Esophagus (tissue), 2 donors: ENCODE results near the gene SUN2. TPM values are rescaled to one million over a fixed set of nuclear protein-coding genes. Genes with fewer than 3 reads are reported as not detected.

Experiments
- H3K27ac ChIP-seq, 2 donors: one replicate each; pipeline ENCODE4 v1.5.1; 2013; ENCODE audit warnings: low read depth in 2 of 2, mild to moderate bottlenecking in 2 of 2, inconsistent platforms in 1 of 2, low read length in 1 of 2, moderate library complexity in 1 of 2
- H3K27me3 ChIP-seq, 2 donors: one replicate each; pipeline ENCODE4 v1.6.1; 2013; ENCODE audit warnings: low read length in 2 of 2, control low read depth in 1 of 2, mild to moderate bottlenecking in 1 of 2; ENCODE audit not compliant: insufficient read depth in 2 of 2, control insufficient read depth in 1 of 2
- H3K36me3 ChIP-seq, 2 donors: one replicate each; pipeline ENCODE4 v1.6.1; 2013; ENCODE audit warnings: low read length in 1 of 2; ENCODE audit not compliant: control insufficient read depth in 2 of 2, insufficient read depth in 2 of 2
- H3K4me1 ChIP-seq, 2 donors: one replicate each; pipeline ENCODE4 v1.6.1; 2013; ENCODE audit warnings: low read length in 1 of 2; ENCODE audit not compliant: control insufficient read depth in 2 of 2, insufficient read depth in 2 of 2
- H3K4me3 ChIP-seq, 2 donors: one replicate each; pipeline ENCODE4 v1.5.1; 2013; ENCODE audit warnings: low read length in 2 of 2, mild to moderate bottlenecking in 2 of 2, low read depth in 1 of 2, moderate library complexity in 1 of 2
- H3K9me3 ChIP-seq, 2 donors: one replicate each; pipeline ENCODE4 v1.6.1; 2013; ENCODE audit warnings: mild to moderate bottlenecking in 2 of 2, low read depth in 1 of 2, low read length in 1 of 2, moderate library complexity in 1 of 2; ENCODE audit not compliant: control insufficient read depth in 2 of 2, insufficient read depth in 1 of 2
- WGBS, 2 donors: extraction: QIAGEN DNeasy Blood & Tissue Kit; methylation state at CpG; one replicate each; pipeline ENCODE4 v1.1.7; 2013; 5-methylcytosine and 5-hydroxymethylcytosine counted together
- polyA plus RNA-seq, 2 donors: library from polyadenylated mRNA; stranded (reverse); fragments of 200-250 nt; gene quantifications; one replicate each; pipeline ENCODE4 v1.2.3, GENCODE V29; 2013
- donor health status: healthy with polysubstance abuse.
- donor health status: Bipolar disorder and iron deficiency.

SUN2 gene
- polyA plus RNA-seq, 2 donors = 61.7 to 70.1 TPM

DNA sequence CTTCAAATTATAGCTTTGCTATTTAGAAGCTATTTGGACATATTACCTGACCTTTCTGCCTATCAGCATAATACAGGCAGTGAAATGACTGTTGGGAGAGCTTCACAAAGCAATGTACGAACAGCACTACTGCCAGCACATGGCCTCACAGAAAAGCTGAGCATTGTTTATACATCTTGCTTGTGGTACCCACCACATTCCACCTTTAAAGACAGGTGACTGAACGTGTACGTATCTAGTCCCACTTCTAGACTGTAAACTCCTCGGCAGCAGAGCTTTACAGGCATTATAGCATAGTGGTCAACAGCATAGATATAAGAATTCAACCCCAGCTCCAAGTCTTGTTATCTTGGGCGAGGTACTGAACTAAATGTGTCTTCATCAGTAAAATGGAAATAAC lies 56.7 kb downstream of the SUN2 start:
- H3K9me3 ChIP-seq = no peaks in the 10 kb centered on the region
- H3K27me3 ChIP-seq = no peaks in the 10 kb centered on the region
- peaks cover 4 to 6% of the 10 kb centered on the region in 2 donors for H3K4me1 ChIP-seq
- 34 to 41% methylated on average over 5 of the region's 5 CpGs for WGBS, 2 donors
- H3K36me3 ChIP-seq = no peaks in the 10 kb centered on the region
- peak overlapping the region; percentile 43 to 97 for H3K27ac ChIP-seq
- H3K4me3 ChIP-seq = peak overlapping the region in 1 of 2 donors; percentile 61

DNA sequence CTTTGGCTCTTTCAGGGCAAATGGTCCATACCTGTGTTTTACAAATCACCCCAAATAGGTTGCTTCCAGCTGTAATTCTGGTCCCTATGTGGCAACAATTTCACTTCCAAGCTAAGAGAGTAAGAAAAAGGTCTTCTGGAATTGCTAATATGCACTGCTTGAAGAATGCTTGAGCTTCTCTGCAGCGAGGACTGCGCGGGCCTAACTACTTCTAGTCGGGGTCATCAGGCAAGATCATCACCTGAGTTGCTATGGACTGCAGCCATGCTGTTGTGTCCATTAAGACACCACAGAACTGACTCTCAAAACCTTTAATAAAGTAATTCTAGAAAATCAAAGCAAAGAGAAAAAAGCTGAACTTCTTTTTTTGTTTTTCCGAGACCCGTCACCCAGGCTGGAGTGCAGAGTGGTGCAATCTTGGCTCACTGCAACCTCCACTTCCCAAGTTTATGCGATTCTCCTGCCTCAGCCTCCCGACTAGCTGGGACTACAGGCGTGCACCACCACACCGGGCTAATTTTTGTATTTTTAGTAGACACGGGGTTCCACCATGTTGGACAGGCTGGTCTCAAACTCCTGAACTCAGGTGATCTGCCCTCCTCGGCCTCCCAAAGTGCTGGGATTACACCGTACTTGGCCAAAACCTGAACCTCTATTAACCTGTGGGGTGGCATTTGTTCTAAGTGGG lies 57.2 kb downstream of the SUN2 start:
- WGBS, 2 donors = 92% methylated on average over 13 of the region's 13 CpGs
- Histone ChIP-seq H3K27me3 (no peaks in the 10 kb centered on the region), H3K4me1 (peaks cover 4 to 6% of the 10 kb centered on the region in 2 donors), H3K36me3 (no peaks in the 10 kb centered on the region), H3K27ac (peak overlapping the region in 1 of 2 donors; percentile 97), H3K4me3 (peak overlapping the region in 1 of 2 donors; percentile 61), H3K9me3 (no peaks in the 10 kb centered on the region)

DNA sequence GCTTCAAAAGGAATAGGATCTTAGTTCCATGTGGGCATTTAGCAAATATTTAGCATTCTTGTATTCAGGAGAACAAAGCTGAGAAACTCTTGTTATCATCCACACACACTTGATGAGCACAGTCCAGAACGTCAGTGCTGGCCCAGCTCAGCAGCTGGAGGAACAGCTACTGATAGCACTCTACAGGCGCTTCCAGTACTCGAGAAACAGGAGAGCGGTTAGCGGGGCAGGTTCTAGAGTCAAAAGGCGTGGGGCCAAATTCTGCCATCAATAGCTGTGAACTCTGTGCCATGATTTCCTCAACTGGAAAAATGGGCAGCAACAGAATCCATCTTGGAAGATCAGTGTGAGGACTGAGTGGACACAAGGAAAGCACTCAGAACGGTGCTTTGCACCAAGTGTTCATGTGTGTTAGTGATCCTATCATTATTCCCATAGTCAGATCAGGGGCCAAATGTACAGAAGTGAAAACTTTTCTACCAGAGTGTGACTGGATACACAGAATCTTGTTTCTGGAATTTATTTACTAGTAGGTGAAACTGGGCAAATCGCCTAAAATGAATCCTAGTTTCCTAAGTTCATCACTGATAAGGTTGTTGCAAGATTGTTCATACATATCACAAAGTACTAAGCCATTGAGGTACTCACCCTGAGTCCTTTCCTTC lies 58.2 kb downstream of the SUN2 start:
- WGBS, 2 donors = 57 to 61% methylated on average over 8 of the region's 8 CpGs
- peak overlapping the region; percentile 83 to 86 for H3K27ac ChIP-seq
- H3K4me3 ChIP-seq = no peak overlapping the region
- H3K4me1 ChIP-seq = peaks cover 4 to 6% of the 10 kb centered on the region in 2 donors
- H3K27me3 ChIP-seq = no peaks in the 10 kb centered on the region
- peaks cover 0 to 2% of the 10 kb centered on the region in 2 donors for H3K36me3 ChIP-seq
- H3K9me3 ChIP-seq = no peaks in the 10 kb centered on the region

DNA sequence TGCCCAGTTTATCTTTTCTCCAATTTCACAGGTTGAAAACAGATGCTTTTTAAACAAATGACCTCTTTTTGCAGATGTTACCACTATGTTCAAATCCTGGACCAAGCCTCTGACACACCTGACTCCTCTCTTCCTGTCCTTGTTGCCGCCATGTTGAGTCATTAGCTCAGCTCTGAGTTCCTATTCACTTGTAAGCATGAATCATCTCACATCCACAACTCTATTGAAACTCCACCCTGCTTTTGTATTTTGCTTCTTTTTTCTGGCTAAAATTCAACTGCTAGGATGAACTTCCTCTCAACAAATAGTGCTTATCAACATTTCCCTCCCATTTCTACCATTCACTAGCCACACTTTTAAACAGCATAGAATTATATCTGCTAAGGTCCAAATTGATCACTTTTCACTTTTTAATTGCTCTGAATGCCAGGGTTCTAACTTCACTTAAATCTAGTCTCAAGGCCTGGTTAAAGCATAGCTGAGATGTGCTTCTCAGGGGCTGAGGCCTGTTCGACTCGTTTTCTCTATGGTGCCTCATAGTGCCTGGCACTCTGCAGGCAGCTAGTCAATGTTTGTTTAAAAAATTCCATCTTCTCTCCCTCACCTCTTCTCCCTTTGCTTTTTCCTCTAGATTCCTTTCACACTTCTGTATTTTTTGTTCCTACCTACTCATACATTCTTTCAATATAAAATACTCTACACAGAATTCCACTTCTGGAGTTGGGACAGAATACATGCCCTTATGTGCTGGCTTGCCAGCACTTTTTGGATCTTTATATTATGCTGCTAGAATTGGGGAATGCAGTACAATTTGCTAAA lies 59.0 kb downstream of the SUN2 start:
- no peaks in the 10 kb centered on the region for H3K27me3 ChIP-seq
- 18 to 30% methylated on average over 3 of the region's 3 CpGs for WGBS, 2 donors
- H3K27ac ChIP-seq = peak overlapping the region; percentile 86 to 92
- H3K9me3 ChIP-seq = no peaks in the 10 kb centered on the region
- no peak overlapping the region for H3K4me3 ChIP-seq
- peaks cover 4 to 6% of the 10 kb centered on the region in 2 donors for H3K4me1 ChIP-seq
- H3K36me3 ChIP-seq = peaks cover 0 to 2% of the 10 kb centered on the region in 2 donors

DNA sequence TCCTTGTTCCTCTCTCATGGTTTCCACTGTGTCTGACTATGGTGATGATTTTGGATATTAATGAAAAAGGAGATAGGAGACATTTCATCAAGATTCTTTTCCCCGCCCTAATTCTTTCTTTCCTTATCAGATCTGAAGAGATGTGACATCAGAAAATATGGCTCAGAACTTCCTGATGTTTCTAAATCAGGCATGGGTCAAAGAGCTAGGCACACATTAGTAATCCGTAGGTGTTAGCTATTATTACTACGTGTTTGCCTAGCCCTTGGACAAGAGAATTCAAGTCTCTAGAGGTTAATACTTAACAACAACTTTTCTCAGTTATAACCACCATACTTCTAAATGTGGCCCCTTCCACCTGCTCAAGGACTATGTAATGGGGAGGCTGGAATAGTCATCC lies 60.9 kb downstream of the SUN2 start:
- Histone ChIP-seq H3K9me3 (no peaks in the 10 kb centered on the region), H3K36me3 (peaks cover 0 to 2% of the 10 kb centered on the region in 2 donors), H3K27me3 (no peaks in the 10 kb centered on the region), H3K4me3 (no peak overlapping the region), H3K4me1 (peaks cover 4 to 6% of the 10 kb centered on the region in 2 donors), H3K27ac (peak overlapping the region in 1 of 2 donors; percentile 8)
- 63 to 70% methylated on average over 3 of the region's 3 CpGs for WGBS, 2 donors

DNA sequence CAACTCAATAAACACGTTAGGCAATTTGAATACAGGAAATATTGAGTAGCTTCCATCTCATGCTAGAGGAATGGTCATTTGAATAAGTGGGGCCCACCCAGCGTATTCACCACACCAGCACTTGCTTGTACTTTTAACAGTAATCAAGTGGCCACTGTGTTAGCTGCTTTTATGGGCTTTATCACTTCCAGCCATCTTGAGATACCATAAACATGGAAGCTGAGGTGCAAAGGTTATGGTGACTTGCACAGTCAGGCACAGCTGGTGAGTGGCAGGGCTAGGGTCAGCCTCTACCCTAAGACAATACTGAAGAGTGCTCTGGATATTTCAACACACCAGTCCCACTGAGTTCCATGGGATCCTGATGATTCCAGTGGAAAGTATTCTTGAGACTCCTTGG lies 61.7 kb downstream of the SUN2 start:
- Histone ChIP-seq H3K36me3 (peaks cover 3 to 5% of the 10 kb centered on the region in 2 donors), H3K4me1 (peaks cover 4 to 6% of the 10 kb centered on the region in 2 donors), H3K27me3 (no peaks in the 10 kb centered on the region), H3K9me3 (no peaks in the 10 kb centered on the region), H3K27ac (no peak overlapping the region), H3K4me3 (no peak overlapping the region)
- WGBS, 2 donors = 81 to 87% methylated on average over 2 of the region's 2 CpGs

DNA sequence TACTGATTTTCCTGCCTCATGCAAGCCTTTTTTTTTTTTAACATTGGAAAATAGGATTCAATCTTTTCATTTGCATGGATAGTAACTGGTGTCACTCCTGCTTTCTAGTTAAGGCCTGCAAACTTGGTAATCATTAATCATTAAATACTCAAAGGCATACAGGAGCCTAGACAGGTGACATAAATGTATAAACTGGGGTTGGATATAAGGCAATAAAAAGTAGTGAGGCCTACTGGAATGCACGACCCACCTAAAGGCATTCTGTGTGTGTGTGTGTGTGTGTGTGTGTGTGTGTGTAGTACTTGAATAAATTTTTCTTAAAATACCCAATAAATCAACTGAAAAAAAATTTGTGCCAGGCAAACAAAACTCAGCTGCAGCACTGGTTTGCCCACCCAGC lies 66.1 kb downstream of the SUN2 start:
- WGBS, 2 donors = 69 to 72% methylated on average over 1 of the region's 1 CpG
- Histone ChIP-seq H3K36me3 (peaks cover 18 to 26% of the 10 kb centered on the region in 2 donors), H3K4me3 (no peak overlapping the region), H3K27me3 (no peaks in the 10 kb centered on the region), H3K9me3 (no peaks in the 10 kb centered on the region), H3K27ac (no peak overlapping the region), H3K4me1 (no peaks in the 10 kb centered on the region)

DNA sequence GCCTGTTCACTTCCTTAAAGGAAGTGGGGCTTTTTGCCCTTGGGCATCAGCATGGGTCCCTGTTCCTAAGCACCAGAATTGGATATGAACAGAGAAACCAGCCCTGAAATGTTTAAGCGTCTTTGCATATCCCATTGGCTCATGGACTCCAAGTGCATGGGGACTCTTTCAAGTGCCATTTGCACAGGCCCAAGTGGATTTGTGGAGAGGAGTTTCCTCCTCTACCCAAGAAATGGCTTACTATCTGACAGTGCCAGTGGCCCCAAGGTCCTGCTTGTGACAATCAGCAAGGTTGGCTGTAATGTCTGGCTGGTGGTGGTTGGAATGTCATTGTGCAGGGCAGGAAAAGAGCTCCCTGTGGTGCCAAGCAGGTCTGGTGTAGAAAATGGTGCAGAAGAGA lies 70.0 kb downstream of the SUN2 start:
- 84 to 91% methylated on average over 1 of the region's 1 CpG for WGBS, 2 donors
- H3K4me3 ChIP-seq = no peak overlapping the region
- peaks cover 18 to 29% of the 10 kb centered on the region in 2 donors for H3K36me3 ChIP-seq
- H3K27ac ChIP-seq = no peak overlapping the region
- H3K4me1 ChIP-seq = peaks cover 0 to 4% of the 10 kb centered on the region in 2 donors
- H3K9me3 ChIP-seq = no peaks in the 10 kb centered on the region
- H3K27me3 ChIP-seq = no peaks in the 10 kb centered on the region

DNA sequence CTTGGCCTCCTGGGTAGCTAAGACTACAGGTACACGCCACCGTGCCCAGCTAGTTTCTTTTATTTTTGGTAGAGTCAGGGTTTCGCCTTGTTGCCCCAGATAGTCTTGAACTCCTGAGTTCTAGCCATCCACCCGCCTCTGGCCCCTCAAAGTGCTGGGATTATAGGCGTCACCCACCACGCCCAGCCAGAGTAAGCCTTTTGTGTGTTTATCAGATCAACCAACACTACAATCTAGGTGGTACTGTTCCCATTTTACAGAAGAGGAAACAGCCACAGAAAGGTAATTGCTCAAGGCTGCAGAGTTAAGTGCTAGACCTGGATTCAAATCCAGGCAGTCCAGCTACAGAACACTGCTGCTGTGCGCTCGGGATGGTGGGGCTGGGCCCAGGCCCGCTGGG lies 70.9 kb downstream of the SUN2 start:
- 86 to 87% methylated on average over 9 of the region's 9 CpGs for WGBS, 2 donors
- H3K27me3 ChIP-seq = no peaks in the 10 kb centered on the region
- H3K36me3 ChIP-seq = peaks cover 18 to 29% of the 10 kb centered on the region in 2 donors
- H3K4me3 ChIP-seq = no peak overlapping the region
- H3K4me1 ChIP-seq = peaks cover 0 to 4% of the 10 kb centered on the region in 2 donors
- H3K9me3 ChIP-seq = no peaks in the 10 kb centered on the region
- H3K27ac ChIP-seq = no peak overlapping the region
